Measurements from ENCODE around the gene UCHL3. TPM values are rescaled to one million over a fixed set of nuclear protein-coding genes. Genes with fewer than 3 reads are reported as not detected.

Gene UCHL3
- total RNA-seq, 1 experiment from 2014 or later, result 50.0 TPM

DNA sequence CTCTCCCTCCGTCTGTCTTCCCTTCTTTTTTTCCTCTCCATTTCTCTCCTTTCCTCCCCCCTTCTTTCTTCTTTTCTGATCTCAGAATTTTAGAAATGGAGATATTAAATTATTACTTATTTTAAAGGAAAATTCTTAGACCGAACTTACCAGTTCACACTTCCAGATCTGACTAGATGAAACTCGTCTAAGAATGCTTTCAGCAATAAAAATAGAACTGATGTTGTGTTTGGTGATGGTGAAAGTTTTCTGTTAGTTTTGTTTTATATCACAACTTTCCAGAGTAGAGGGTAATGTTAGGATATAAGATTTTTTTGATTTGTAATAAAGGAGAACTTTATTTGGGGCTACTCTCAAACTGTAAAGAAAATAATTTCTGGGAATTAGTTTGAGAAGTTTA, 29.9 kb downstream of the UCHL3 start:
- no peaks in the 10 kb centered on the region for H3K27me3 ChIP-seq (ENCODE audit: low read length)
- no peak for ATAC-seq
- CTCF ChIA-PET, result no interaction called here
- intact Hi-C loops (cut with micrococcal nuclease), result no loop called here
- 0 out of 2 replicates have a peak, but pooled peaks cover 4% of the 10 kb centered on the region for H3K79me2 ChIP-seq (ENCODE audit: low read length)
- BruUV-seq (replicated peaks), result no TSS peak
- H3K9ac ChIP-seq (ENCODE audit: low read length), result no peak overlapping the region
- H2AFZ ChIP-seq (ENCODE audit: low read length), result no peak overlapping the region
- no peaks in the 10 kb centered on the region for H3F3A ChIP-seq (ENCODE audit: low read length, unreplicated experiment)
- no peak overlapping the region for H3K27ac ChIP-seq (ENCODE audit: low read length)
- no peak for TF ChIP-seq EZH2 (IDR thresholded peaks at IDR 0.05; ENCODE audit: low read length, unreplicated experiment)
- no peak for TF ChIP-seq EZH2phosphoT487 (IDR thresholded peaks at IDR 0.05; ENCODE audit: borderline replicate concordance, low read length)
- TF ChIP-seq, protein P1, sequence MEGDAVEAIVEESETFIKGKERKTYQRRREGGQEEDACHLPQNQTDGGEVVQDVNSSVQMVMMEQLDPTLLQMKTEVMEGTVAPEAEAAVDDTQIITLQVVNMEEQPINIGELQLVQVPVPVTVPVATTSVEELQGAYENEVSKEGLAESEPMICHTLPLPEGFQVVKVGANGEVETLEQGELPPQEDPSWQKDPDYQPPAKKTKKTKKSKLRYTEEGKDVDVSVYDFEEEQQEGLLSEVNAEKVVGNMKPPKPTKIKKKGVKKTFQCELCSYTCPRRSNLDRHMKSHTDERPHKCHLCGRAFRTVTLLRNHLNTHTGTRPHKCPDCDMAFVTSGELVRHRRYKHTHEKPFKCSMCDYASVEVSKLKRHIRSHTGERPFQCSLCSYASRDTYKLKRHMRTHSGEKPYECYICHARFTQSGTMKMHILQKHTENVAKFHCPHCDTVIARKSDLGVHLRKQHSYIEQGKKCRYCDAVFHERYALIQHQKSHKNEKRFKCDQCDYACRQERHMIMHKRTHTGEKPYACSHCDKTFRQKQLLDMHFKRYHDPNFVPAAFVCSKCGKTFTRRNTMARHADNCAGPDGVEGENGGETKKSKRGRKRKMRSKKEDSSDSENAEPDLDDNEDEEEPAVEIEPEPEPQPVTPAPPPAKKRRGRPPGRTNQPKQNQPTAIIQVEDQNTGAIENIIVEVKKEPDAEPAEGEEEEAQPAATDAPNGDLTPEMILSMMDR (conservative IDR thresholded peaks at IDR 0.05; ENCODE audit: low read depth, low read length), result no peak
- no peak for DNase-seq
- H3K9me2 ChIP-seq (replicated peaks; ENCODE audit: low read length), result no peaks in the 10 kb centered on the region
- no peaks in the 10 kb centered on the region for H3K9me3 ChIP-seq (ENCODE audit: low read length)
- POLR2A ChIA-PET (ENCODE audit: unreplicated experiment), result no interaction called here
- no peak overlapping the region for H3K4me3 ChIP-seq (ENCODE audit: low read length)
- peaks cover 18% of the 10 kb centered on the region for H3K36me3 ChIP-seq (ENCODE audit: low read depth, low read length)
- H3K4me2 ChIP-seq (ENCODE audit: low read length), result no peak overlapping the region
- H4K20me1 ChIP-seq (ENCODE audit: low read length), result no peaks in the 10 kb centered on the region
- H3K4me1 ChIP-seq (ENCODE audit: insufficient read depth, low read length), result no peaks in the 10 kb centered on the region

DNA sequence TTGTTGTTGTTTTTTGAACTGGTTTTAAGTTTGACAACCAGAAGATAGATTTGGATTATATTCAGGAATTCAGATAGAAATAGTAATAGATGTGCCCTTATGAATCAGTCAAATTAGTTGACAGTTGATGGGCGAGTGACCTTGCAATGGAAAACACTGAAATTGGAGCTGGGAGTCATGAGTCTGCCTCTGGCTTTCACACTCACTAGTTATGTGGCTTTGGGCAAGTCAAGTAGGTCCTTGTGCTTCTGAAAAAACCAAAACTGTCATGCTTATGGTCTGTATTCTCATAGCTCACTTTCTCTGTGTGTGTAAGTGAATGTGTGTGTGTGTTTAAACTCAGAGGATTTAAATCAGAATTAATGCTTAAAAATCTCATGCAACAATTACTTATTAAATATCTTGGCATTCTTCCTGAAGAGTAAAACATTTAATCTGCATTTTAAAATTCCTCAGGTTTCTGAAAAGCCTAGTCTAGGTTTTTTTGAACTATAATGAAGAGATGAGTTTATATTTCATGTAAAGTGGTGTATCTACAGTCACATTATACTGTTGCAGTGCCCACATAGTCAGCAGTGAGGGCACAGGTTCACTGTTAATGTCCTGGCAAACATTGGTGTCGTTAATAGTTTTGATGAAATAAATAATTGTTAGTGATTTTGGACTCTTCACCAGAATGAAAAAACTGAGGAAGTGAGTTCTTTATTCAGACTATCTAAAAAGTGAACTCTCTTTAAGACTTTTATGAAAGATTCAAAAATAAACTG, 32.5 kb downstream of the UCHL3 start:
- intact Hi-C loops (cut with micrococcal nuclease), result no loop called here
- TF ChIP-seq, protein P1 (conservative IDR thresholded peaks at IDR 0.05; ENCODE audit: low read depth, low read length), result no peak
- no peak for TF ChIP-seq EZH2phosphoT487 (IDR thresholded peaks at IDR 0.05; ENCODE audit: borderline replicate concordance, low read length)
- no peak for TF ChIP-seq EZH2 (IDR thresholded peaks at IDR 0.05; ENCODE audit: low read length, unreplicated experiment)
- H3K4me2 ChIP-seq (ENCODE audit: low read length), result no peak overlapping the region
- H4K20me1 ChIP-seq (ENCODE audit: low read length), result no peaks in the 10 kb centered on the region
- ATAC-seq (no peak), DNase-seq (no peak)
- H3K27ac ChIP-seq (ENCODE audit: low read length), result no peak overlapping the region
- H2AFZ ChIP-seq (ENCODE audit: low read length), result no peak overlapping the region
- H3K9me2 ChIP-seq (replicated peaks; ENCODE audit: low read length), result no peaks in the 10 kb centered on the region
- no peak overlapping the region for H3K4me3 ChIP-seq (ENCODE audit: low read length)
- CTCF ChIA-PET, result no interaction called here
- POLR2A ChIA-PET (ENCODE audit: unreplicated experiment), result no interaction called here
- H3K9ac ChIP-seq (ENCODE audit: low read length), result no peak overlapping the region
- H3K27me3 ChIP-seq (ENCODE audit: low read length), result no peaks in the 10 kb centered on the region
- H3K79me2 ChIP-seq (ENCODE audit: low read length), result 0 out of 2 replicates have a peak, but pooled peaks cover 4% of the 10 kb centered on the region
- BruUV-seq (replicated peaks), result no TSS peak
- no peaks in the 10 kb centered on the region for H3F3A ChIP-seq (ENCODE audit: low read length, unreplicated experiment)
- no peaks in the 10 kb centered on the region for H3K4me1 ChIP-seq (ENCODE audit: insufficient read depth, low read length)
- no peaks in the 10 kb centered on the region for H3K9me3 ChIP-seq (ENCODE audit: low read length)
- peaks cover 15% of the 10 kb centered on the region for H3K36me3 ChIP-seq (ENCODE audit: low read depth, low read length)

DNA sequence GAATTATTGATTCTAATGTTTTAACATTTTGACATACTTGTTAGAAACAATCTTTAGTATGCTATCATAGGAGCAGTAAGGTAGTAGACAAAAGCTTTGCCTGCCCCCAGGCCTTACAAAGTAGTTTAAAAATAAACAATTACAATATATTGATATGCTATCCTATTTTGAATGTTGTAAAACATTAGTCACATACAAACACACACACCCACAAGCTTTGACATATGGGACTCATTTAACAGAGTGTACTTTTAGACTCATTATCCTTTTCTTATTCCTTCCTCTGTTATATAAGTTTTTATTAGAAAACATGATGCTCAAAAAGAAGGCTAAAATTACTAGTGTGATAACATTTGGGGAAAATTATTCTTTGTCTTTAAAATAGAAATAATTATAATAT, 33.5 kb downstream of the UCHL3 start:
- H3K4me2 ChIP-seq (ENCODE audit: low read length), result no peak overlapping the region
- H3F3A ChIP-seq (ENCODE audit: low read length, unreplicated experiment), result no peaks in the 10 kb centered on the region
- H3K9me2 ChIP-seq (replicated peaks; ENCODE audit: low read length), result no peaks in the 10 kb centered on the region
- H4K20me1 ChIP-seq (ENCODE audit: low read length), result no peaks in the 10 kb centered on the region
- H3K27me3 ChIP-seq (ENCODE audit: low read length), result no peaks in the 10 kb centered on the region
- TF ChIP-seq EZH2 (IDR thresholded peaks at IDR 0.05; ENCODE audit: low read length, unreplicated experiment), result no peak
- TF ChIP-seq, protein P1 (conservative IDR thresholded peaks at IDR 0.05; ENCODE audit: low read depth, low read length), result no peak
- no peak for TF ChIP-seq EZH2phosphoT487 (IDR thresholded peaks at IDR 0.05; ENCODE audit: borderline replicate concordance, low read length)
- DNase-seq (no peak), ATAC-seq (no peak)
- H2AFZ ChIP-seq (ENCODE audit: low read length), result no peak overlapping the region
- no peaks in the 10 kb centered on the region for H3K4me1 ChIP-seq (ENCODE audit: insufficient read depth, low read length)
- no peak overlapping the region for H3K4me3 ChIP-seq (ENCODE audit: low read length)
- POLR2A ChIA-PET (ENCODE audit: unreplicated experiment), result no interaction called here
- H3K79me2 ChIP-seq (ENCODE audit: low read length), result 0 out of 2 replicates have a peak, but pooled peaks cover 4% of the 10 kb centered on the region
- intact Hi-C loops (cut with micrococcal nuclease), result no loop called here
- CTCF ChIA-PET, result no interaction called here
- no peaks in the 10 kb centered on the region for H3K9me3 ChIP-seq (ENCODE audit: low read length)
- BruUV-seq (replicated peaks), result no TSS peak
- peaks cover 15% of the 10 kb centered on the region for H3K36me3 ChIP-seq (ENCODE audit: low read depth, low read length)
- H3K27ac ChIP-seq (ENCODE audit: low read length), result no peak overlapping the region
- no peak overlapping the region for H3K9ac ChIP-seq (ENCODE audit: low read length)

Data from PC-3 (cell line).